ENCODE measurements around the gene MCRIP2.

DNA sequence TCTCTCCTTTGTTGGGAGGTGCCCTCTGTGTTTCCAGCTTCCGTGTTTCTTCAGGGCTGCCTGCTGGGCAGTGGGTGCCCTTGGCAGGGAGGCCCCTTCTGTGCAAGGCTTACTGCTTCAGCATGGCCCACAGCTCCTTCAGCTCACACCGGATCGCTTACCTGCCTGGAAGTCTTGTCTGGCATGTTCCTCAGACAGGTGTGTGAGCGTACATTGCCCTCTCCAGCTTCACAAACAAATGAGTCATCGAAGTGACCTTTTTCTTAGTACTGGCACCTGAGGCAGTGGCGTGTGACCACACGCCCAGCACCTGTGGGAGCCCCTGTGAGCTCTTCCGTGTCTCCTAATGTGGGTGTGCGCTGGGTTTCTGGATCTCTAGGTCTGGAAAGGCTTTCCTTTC lies 48.2 kb upstream of the MCRIP2 start:
- TF ChIP-seq, protein P1, sequence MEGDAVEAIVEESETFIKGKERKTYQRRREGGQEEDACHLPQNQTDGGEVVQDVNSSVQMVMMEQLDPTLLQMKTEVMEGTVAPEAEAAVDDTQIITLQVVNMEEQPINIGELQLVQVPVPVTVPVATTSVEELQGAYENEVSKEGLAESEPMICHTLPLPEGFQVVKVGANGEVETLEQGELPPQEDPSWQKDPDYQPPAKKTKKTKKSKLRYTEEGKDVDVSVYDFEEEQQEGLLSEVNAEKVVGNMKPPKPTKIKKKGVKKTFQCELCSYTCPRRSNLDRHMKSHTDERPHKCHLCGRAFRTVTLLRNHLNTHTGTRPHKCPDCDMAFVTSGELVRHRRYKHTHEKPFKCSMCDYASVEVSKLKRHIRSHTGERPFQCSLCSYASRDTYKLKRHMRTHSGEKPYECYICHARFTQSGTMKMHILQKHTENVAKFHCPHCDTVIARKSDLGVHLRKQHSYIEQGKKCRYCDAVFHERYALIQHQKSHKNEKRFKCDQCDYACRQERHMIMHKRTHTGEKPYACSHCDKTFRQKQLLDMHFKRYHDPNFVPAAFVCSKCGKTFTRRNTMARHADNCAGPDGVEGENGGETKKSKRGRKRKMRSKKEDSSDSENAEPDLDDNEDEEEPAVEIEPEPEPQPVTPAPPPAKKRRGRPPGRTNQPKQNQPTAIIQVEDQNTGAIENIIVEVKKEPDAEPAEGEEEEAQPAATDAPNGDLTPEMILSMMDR (IDR thresholded peaks at IDR 0.05; ENCODE audit: insufficient read depth, low read depth, low read length), result no peak
- TF ChIP-seq EZH2 (IDR thresholded peaks at IDR 0.05; ENCODE audit: insufficient read depth, low read length), result no peak

Measured in astrocyte (in vitro differentiated cells and primary cell).